ENCODE measurements around the gene LSM3.

The LSM3 gene

GRCh38 chr3:14144423-14145075, 34.1 kb upstream of the LSM3 start:
- DNase-seq: peak; percentile 63
- Histone ChIP-seq H3K4me3 (ENCODE audit: low read length) (no peak overlapping the region), H3K9ac (ENCODE audit: low read length) (peak overlapping the region; percentile 36), H3K9me2 (replicated peaks; ENCODE audit: insufficient read depth, low read length) (no peaks in the 10 kb centered on the region), H3K27me3 (replicated peaks; ENCODE audit: insufficient read depth, low read length) (no peaks in the 10 kb centered on the region), H3K36me3 (replicated peaks; ENCODE audit: insufficient read depth, low read length) (no peaks in the 10 kb centered on the region), H2AFZ (ENCODE audit: low read length) (no peak overlapping the region), H3K9me3 (replicated peaks; ENCODE audit: insufficient read depth, low read length) (no peaks in the 10 kb centered on the region), H3F3A (ENCODE audit: insufficient read depth, low read length) (no peaks in the 10 kb centered on the region), H3K79me2 (ENCODE audit: low read length) (no peaks in the 10 kb centered on the region), H3K4me1 (ENCODE audit: low read length) (no peaks in the 10 kb centered on the region), H4K20me1 (ENCODE audit: insufficient read depth, low read length) (no peaks in the 10 kb centered on the region), H3K4me2 (ENCODE audit: low read depth, low read length) (no peak overlapping the region), H3K27ac (ENCODE audit: low read length) (peak overlapping the region; percentile 52; the same call in 1 of the 2 replicates)
- TF ChIP-seq EZH2phosphoT487 (IDR thresholded peaks at IDR 0.05; ENCODE audit: low read length): no peak
- TF ChIP-seq CTCF (IDR thresholded peaks at IDR 0.05; ENCODE audit: low read length): no peak

GRCh38 chr3:14145236-14145635, 33.4 kb upstream of the LSM3 start:
- H3K27ac ChIP-seq (ENCODE audit: low read length): peak overlapping the region; percentile 52; the same call in 1 of the 2 replicates
- no peaks in the 10 kb centered on the region for H3K36me3 ChIP-seq (replicated peaks; ENCODE audit: insufficient read depth, low read length)
- no peak for DNase-seq

GRCh38 chr3:14145670-14146380, 32.8 kb upstream of the LSM3 start:
- DNase-seq: no peak
- Histone ChIP-seq H3K9me3 (replicated peaks; ENCODE audit: insufficient read depth, low read length) (no peaks in the 10 kb centered on the region), H4K20me1 (ENCODE audit: insufficient read depth, low read length) (no peaks in the 10 kb centered on the region), H3F3A (ENCODE audit: insufficient read depth, low read length) (no peaks in the 10 kb centered on the region), H3K36me3 (replicated peaks; ENCODE audit: insufficient read depth, low read length) (no peaks in the 10 kb centered on the region), H3K9ac (ENCODE audit: low read length) (no peak overlapping the region), H3K27me3 (replicated peaks; ENCODE audit: insufficient read depth, low read length) (no peaks in the 10 kb centered on the region), H3K4me3 (ENCODE audit: low read length) (no peak overlapping the region), H3K4me1 (ENCODE audit: low read length) (no peaks in the 10 kb centered on the region), H3K27ac (ENCODE audit: low read length) (no peak overlapping the region), H3K79me2 (ENCODE audit: low read length) (no peaks in the 10 kb centered on the region), H3K4me2 (ENCODE audit: low read depth, low read length) (no peak overlapping the region), H2AFZ (ENCODE audit: low read length) (no peak overlapping the region), H3K9me2 (replicated peaks; ENCODE audit: insufficient read depth, low read length) (no peaks in the 10 kb centered on the region)
- TF ChIP-seq EZH2 (optimal IDR thresholded peaks at IDR 0.05; ENCODE audit: low read depth, low read length): no peak
- no peak for TF ChIP-seq CTCF (IDR thresholded peaks at IDR 0.05; ENCODE audit: low read length)
- no peak for TF ChIP-seq EZH2phosphoT487 (IDR thresholded peaks at IDR 0.05; ENCODE audit: low read length)

More at GRCh38 chr3:14145236-14145635, 33.4 kb upstream of the LSM3 start:
- no peaks in the 10 kb centered on the region for H3K9me2 ChIP-seq (replicated peaks; ENCODE audit: insufficient read depth, low read length)
- no peaks in the 10 kb centered on the region for H3K79me2 ChIP-seq (ENCODE audit: low read length)
- H3K9ac ChIP-seq (ENCODE audit: low read length): no peak overlapping the region
- no peaks in the 10 kb centered on the region for H3K4me1 ChIP-seq (ENCODE audit: low read length)
- H3K27me3 ChIP-seq (replicated peaks; ENCODE audit: insufficient read depth, low read length): no peaks in the 10 kb centered on the region
- no peaks in the 10 kb centered on the region for H3K9me3 ChIP-seq (replicated peaks; ENCODE audit: insufficient read depth, low read length)
- H4K20me1 ChIP-seq (ENCODE audit: insufficient read depth, low read length): no peaks in the 10 kb centered on the region
- no peak for TF ChIP-seq CTCF (IDR thresholded peaks at IDR 0.05; ENCODE audit: low read length)
- TF ChIP-seq EZH2phosphoT487 (IDR thresholded peaks at IDR 0.05; ENCODE audit: low read length): no peak
- no peak for TF ChIP-seq EZH2 (optimal IDR thresholded peaks at IDR 0.05; ENCODE audit: low read depth, low read length)
- H3F3A ChIP-seq (ENCODE audit: insufficient read depth, low read length): no peaks in the 10 kb centered on the region
- no peak overlapping the region for H3K4me2 ChIP-seq (ENCODE audit: low read depth, low read length)
- H3K4me3 ChIP-seq (ENCODE audit: low read length): no peak overlapping the region
- H2AFZ ChIP-seq (ENCODE audit: low read length): no peak overlapping the region
